ENCODE results near the gene SDF2L1.
"Not testable (repeated sequence)": the region's sequence is repeated elsewhere in the genome, so short reads cannot be mapped to it uniquely, and the experiment has no call there.

The SDF2L1 gene

GRCh38 chr22:21609556-21610157 lies 32.4 kb upstream of the SDF2L1 start:
- in situ Hi-C loops (cut with MboI; ENCODE audit: low sequenced_read_pairs) = loop anchor here (10.0 kb wide), 1 partner anchor 75 kb away; no protein-coding TSS in a partner anchor
- not testable (repeated sequence) for H3K27me3 ChIP-seq (ENCODE audit: low read depth)

DNA sequence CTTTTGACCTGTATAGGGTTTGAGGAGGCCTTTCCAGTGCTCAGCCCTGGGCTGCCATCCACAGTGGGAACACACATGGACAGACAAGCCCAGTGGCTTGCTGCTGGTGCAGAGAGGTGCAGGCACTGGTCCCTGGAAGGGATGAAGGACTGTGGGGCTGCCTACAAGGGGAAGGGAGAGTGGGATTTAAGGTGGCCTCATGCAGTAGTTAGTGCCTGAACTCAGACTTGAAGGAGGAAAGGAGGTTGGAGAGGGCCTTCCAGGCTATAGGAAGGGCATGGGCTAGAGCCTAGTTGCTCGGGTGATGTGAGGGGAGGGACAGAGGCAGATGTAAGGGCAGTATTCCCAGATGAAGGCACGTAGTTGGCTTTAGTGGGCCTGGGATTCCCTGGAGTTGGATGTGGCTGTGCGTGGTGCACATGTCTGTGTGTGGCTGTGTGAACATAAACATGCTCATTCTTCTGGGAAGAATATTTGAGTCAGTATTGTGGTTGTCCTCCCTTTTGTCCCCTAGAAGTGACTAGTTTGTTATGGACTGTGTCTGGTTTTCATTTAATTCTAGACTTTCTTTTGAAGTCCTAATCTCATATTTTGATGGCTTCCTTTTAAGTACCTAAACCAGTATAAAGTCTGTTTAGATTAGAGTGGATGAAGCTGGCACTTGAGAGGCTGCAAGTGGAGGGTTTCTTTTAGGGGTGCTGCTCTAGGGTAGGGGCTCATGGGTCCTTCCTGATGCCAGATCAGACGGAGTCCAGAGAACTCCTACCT lies 30.7 kb upstream of the SDF2L1 start:
- DNase-seq (ENCODE audit: low spot score in 2 of 2) = no peak
- Histone ChIP-seq H3K4me1 (no peaks in the 10 kb centered on the region), H3K36me3 (replicated peaks) (peaks cover 52% of the 10 kb centered on the region), H3K9me3 (no peaks in the 10 kb centered on the region), H3K4me3 (no peak overlapping the region), H3K27me3 (ENCODE audit: low read depth) (no peaks in the 10 kb centered on the region)
- in situ Hi-C loops (cut with MboI; ENCODE audit: low sequenced_read_pairs) = no loop called here

More at GRCh38 chr22:21609556-21610157, 32.4 kb upstream of the SDF2L1 start:
- H3K9me3 ChIP-seq; DNase-seq (ENCODE audit: low spot score in 2 of 2); H3K4me1 ChIP-seq; H3K4me3 ChIP-seq: not testable (repeated sequence)
- H3K36me3 ChIP-seq (replicated peaks) = peaks cover 54% of the 10 kb centered on the region

- H3K27me3 ChIP-seq (ENCODE audit: low read depth) = no peaks in the 10 kb centered on the region
- no peak for DNase-seq (ENCODE audit: low spot score in 2 of 2)
- no peaks in the 10 kb centered on the region for H3K9me3 ChIP-seq
- no peaks in the 10 kb centered on the region for H3K4me1 ChIP-seq
- no peak overlapping the region for H3K4me3 ChIP-seq
- in situ Hi-C loops (cut with MboI; ENCODE audit: low sequenced_read_pairs) = no loop called here
- peaks cover 52% of the 10 kb centered on the region for H3K36me3 ChIP-seq (replicated peaks)
These were observed 29.2 kb upstream of the SDF2L1 start for GRCh38 chr22:21612858-21613257.

- Histone ChIP-seq H3K4me3 (no peak overlapping the region), H3K27me3 (ENCODE audit: low read depth) (no peaks in the 10 kb centered on the region), H3K9me3 (no peaks in the 10 kb centered on the region), H3K4me1 (no peaks in the 10 kb centered on the region), H3K36me3 (replicated peaks) (peaks cover 56% of the 10 kb centered on the region)
- no peak for DNase-seq (ENCODE audit: low spot score in 2 of 2)
- in situ Hi-C loops (cut with MboI; ENCODE audit: low sequenced_read_pairs) = no loop called here
These were observed 28.4 kb upstream of the SDF2L1 start for GRCh38 chr22:21613553-21614233.

DNA sequence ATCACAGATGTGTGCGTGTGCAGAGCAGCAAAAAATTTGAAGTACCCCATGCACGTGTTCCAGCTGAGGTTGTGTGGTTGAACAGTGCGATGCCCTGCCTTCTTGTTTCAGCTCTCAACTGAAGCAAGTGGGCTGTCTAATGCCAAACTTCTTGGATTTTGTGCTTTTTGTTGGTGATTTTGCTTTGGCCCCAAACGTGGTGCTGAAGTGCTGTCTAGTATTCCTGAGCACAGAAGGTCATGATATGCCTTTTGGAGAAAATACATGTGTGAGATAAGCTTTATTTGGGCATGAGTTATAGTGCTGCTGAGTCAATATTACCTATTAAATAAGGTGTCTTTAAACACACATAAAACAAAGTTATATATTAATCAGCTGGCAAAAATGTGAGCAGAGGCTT lies 26.4 kb upstream of the SDF2L1 start:
- Histone ChIP-seq H3K9me3 (no peaks in the 10 kb centered on the region), H3K4me3 (no peak overlapping the region), H3K36me3 (replicated peaks) (peaks cover 48% of the 10 kb centered on the region), H3K4me1 (no peaks in the 10 kb centered on the region), H3K27me3 (ENCODE audit: low read depth) (no peaks in the 10 kb centered on the region)
- in situ Hi-C loops (cut with MboI; ENCODE audit: low sequenced_read_pairs) = no loop called here
- DNase-seq (ENCODE audit: low spot score in 2 of 2) = no peak

DNA sequence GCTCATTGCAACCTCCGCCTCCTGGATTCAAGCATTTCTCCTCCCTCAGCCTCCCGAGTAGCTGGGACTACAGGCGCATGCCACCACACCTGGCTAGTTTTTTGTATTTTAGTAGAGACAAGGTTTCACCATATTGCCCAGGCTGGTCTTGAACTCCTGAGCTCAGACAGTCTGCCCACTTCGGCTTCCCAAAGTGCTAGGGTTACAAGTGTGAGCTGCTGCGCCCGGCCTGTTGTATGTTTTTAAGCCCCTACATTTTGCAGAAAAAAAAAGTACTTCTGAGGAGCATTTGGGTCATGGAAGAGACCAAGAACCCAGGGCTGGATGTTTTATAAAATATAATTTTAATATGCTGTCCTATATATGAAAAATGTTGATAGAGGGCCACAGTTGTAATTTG lies 24.8 kb upstream of the SDF2L1 start:
- DNase-seq (ENCODE audit: low spot score in 2 of 2); H3K27me3 ChIP-seq (ENCODE audit: low read depth); H3K9me3 ChIP-seq; in situ Hi-C loops (cut with MboI; ENCODE audit: low sequenced_read_pairs); H3K4me1 ChIP-seq; H3K4me3 ChIP-seq: not testable (repeated sequence)
- H3K36me3 ChIP-seq (replicated peaks) = peaks cover 42% of the 10 kb centered on the region

DNA sequence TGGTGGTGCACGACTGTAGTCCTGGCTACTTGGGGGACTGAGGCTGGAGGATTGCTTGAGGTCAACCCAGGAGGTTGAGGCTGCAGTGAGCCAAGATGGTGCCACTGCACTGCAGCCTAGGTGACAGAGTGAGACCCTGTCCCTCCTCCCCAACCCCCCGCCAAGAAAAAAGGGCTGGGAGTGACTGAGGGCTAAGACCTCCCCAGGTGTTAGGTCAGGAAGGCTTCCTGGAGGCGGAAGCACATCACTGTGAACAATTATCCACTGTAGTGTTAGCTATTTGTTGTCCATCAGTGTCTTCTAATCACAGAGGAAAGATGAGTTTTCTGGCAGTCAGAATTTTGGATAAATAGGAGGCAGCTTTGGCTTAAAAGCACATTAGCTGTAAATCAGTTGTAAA lies 21.1 kb upstream of the SDF2L1 start:
- H3K4me1 ChIP-seq = no peaks in the 10 kb centered on the region; the same call in none of the 2 replicates
- H3K36me3 ChIP-seq (replicated peaks) = peaks cover 44% of the 10 kb centered on the region

DNA sequence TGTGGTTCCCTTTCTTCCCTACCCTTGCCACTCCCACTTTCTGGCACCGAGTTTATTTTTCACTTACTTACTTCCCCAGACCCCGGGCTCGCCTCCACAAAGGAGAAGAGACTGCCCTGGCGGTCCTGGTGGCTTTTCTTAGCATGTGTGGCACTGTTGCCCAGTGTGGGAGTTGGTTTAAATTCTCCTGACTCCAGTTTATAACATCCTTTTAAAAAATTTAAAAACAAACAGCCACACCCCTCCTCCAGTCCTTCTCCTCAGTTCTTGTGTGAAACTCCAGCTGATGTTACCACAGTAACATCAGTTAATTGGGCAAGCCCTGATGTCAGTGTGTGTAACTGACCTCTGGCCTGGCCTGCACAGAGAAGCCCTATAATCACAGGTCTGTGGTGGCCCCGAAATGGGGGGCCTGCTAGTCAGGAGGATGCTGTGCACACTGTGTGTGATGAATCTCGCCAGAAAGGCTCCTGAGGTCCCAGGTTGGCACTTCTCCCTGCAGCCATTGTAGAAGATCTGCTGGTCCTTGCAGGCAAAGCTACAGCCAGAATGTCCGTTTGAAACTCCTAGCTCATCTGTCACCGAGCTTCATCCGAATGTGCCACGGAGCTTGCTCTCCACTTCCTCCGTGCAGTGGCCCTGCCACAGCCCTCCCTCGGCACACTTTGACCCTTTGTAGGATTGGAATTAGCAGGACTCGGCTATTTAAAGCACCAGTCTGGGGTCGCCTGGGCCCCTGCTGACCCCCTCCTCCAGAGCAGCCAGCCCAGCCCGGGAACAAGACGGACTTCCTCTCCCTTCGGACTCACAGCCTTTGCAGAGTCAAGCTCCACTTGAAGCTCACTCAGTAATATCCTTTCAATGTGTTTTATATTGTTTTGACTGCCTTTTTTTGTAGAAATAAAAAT lies 19.8 kb upstream of the SDF2L1 start:
- H3K36me3 ChIP-seq (replicated peaks) = peaks cover 52% of the 10 kb centered on the region
- no peaks in the 10 kb centered on the region for H3K9me3 ChIP-seq
- no peaks in the 10 kb centered on the region; the same call in none of the 2 replicates for H3K4me1 ChIP-seq
- in situ Hi-C loops (cut with MboI; ENCODE audit: low sequenced_read_pairs) = no loop called here
- DNase-seq (ENCODE audit: low spot score in 2 of 2) = no peak
- no peak overlapping the region for H3K4me3 ChIP-seq
- no peaks in the 10 kb centered on the region for H3K27me3 ChIP-seq (ENCODE audit: low read depth)

More for the DNA sequence above, 21.1 kb upstream of the SDF2L1 start:
- Histone ChIP-seq H3K9me3 (no peaks in the 10 kb centered on the region), H3K27me3 (ENCODE audit: low read depth) (no peaks in the 10 kb centered on the region), H3K4me3 (no peak overlapping the region)
- in situ Hi-C loops (cut with MboI; ENCODE audit: low sequenced_read_pairs) = no loop called here
- DNase-seq (ENCODE audit: low spot score in 2 of 2) = no peak

GRCh38 chr22:21622919-21623647 lies 19.0 kb upstream of the SDF2L1 start:
- Histone ChIP-seq H3K9me3 (no peaks in the 10 kb centered on the region), H3K27me3 (ENCODE audit: low read depth) (no peaks in the 10 kb centered on the region), H3K36me3 (replicated peaks) (peaks cover 57% of the 10 kb centered on the region), H3K4me3 (no peak overlapping the region), H3K4me1 (peaks cover 5% of the 10 kb centered on the region)
- DNase-seq (ENCODE audit: low spot score in 2 of 2) = peak in 1 of 2 experiments; percentile 1
- in situ Hi-C loops (cut with MboI; ENCODE audit: low sequenced_read_pairs) = no loop called here

DNA sequence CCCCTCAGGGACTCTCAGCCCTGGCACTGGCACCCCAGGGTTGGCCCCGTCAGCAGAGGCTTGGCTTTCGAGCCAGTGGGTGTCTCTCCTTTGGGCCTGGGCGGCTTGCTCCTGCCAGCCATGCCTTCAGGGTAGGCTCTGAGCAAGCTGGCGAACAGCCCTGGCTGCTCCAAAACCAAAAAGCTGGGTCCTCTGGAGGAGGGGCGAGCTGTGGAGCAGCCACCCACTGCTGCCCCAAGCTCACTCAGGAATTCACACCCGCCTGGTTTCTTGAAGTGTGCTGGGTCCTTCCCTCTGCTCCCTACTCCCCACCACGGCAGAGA lies 18.5 kb upstream of the SDF2L1 start:
- H3K4me3 ChIP-seq = no peak overlapping the region
- no peaks in the 10 kb centered on the region for H3K9me3 ChIP-seq
- H3K36me3 ChIP-seq (replicated peaks) = peaks cover 60% of the 10 kb centered on the region
- H3K27me3 ChIP-seq (ENCODE audit: low read depth) = no peaks in the 10 kb centered on the region
- H3K4me1 ChIP-seq = peaks cover 10% of the 10 kb centered on the region
- DNase-seq (ENCODE audit: low spot score in 2 of 2) = no peak
- in situ Hi-C loops (cut with MboI; ENCODE audit: low sequenced_read_pairs) = no loop called here

GRCh38 chr22:21624120-21624879 lies 17.8 kb upstream of the SDF2L1 start:
- Histone ChIP-seq H3K4me1 (peaks cover 14% of the 10 kb centered on the region), H3K4me3 (no peak overlapping the region), H3K27me3 (ENCODE audit: low read depth) (no peaks in the 10 kb centered on the region), H3K36me3 (replicated peaks) (peaks cover 65% of the 10 kb centered on the region), H3K9me3 (no peaks in the 10 kb centered on the region)
- DNase-seq (ENCODE audit: low spot score in 2 of 2) = peak; percentile 2 to 79
- in situ Hi-C loops (cut with MboI; ENCODE audit: low sequenced_read_pairs) = no loop called here

DNA sequence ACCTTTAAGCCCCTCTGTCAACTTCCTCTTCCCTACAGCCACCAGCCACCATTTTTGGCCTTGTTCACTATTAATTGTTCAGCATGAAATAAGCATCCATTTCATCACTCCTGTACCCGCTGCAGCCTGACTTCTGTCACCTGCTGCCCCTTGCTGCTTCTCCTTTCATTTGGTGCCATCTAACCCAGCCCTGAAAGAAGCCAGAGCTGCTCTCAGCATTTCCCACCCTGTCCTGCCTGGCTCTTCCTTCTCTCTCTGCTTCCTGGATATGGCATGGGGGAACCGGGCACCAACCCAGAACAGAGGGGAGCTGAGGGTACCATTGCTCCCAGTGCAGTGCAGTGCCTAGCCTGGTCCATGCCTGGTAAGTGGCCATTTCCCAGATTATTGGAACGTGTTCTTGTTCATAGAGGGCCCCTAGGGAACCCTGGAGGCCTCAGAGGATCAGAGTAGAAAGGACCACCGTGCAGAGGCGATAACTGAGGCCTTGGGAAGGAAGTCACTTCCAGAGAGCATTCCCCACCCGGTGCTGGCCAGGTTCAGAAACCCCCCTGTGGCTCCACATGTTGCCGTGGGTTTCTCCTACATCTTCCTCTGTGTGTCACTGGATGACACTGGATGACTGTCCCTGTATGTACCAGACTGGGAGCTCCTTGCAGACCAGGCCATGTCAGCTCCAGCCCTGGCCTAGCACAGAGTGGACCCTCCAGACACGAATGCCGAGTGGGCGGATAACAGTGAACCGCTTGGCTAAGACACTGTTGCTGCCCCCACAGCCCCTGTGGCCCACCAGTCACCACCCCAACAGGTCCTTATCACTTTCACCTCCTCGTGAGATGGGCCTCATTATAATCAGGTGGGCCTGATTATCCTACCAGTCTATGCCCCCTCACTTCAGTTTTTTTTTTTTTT lies 17.0 kb upstream of the SDF2L1 start:
- Histone ChIP-seq H3K4me1 (peaks cover 15% of the 10 kb centered on the region), H3K36me3 (replicated peaks) (peaks cover 66% of the 10 kb centered on the region), H3K4me3 (no peak overlapping the region), H3K9me3 (no peaks in the 10 kb centered on the region), H3K27me3 (ENCODE audit: low read depth) (no peaks in the 10 kb centered on the region)
- DNase-seq (ENCODE audit: low spot score in 2 of 2) = peak in 1 of 2 experiments; percentile 2
- in situ Hi-C loops (cut with MboI; ENCODE audit: low sequenced_read_pairs) = no loop called here
